IMR-90 (cell line): ENCODE results near the gene ASTN2. TPM values are rescaled to one million over a fixed set of nuclear protein-coding genes. Genes with fewer than 3 reads are reported as not detected.
A peak's percentile ranks its signal among the peaks of the same experiment; 100 is the strongest.

Experiments used
- ATAC-seq: fragments of 200-7000 bp; cut with Tn5 transposase; 2 replicates; pipeline ENCODE4 v1.9.1; 2020; ENCODE audit warnings: low read depth, mild to moderate bottlenecking, moderate library complexity
- BruUV-seq: library from RNA; stranded (reverse); fragments of 400-500 nt; replicated peaks from 2 replicates; lab custom pipeline; 2021; lab: Mats Ljungman, UMichigan
- CTCF ChIA-PET: fragments of 300-600 bp; formaldehyde crosslinking; extraction: SDS; loops from one replicate; lab custom pipeline; 2021; ENCODE audit warnings: antibody characterized with exemption; lab: Yijun Ruan, JAX
- POLR2A ChIA-PET: fragments of 300-600 bp; sonication (Branson Sonifier 250); formaldehyde crosslinking; loops from one replicate; lab custom pipeline; 2022; ENCODE audit warnings: antibody characterized with exemption; ENCODE audit not compliant: unreplicated experiment; lab: Charles Lee
- DNase-seq: peaks from one replicate; pipeline ENCODE4 v3.0.0; 2013
- H2AFZ ChIP-seq: replicated peaks from 2 replicates; pipeline ENCODE3; 2013; ENCODE audit warnings: low read length, mild to moderate bottlenecking; ENCODE audit not compliant: poor library complexity
- H2AK5ac ChIP-seq: 2 replicates; pipeline ENCODE4 v1.6.1; 2013; ENCODE audit warnings: low read depth, low read length, inconsistent platforms
- H2AK9ac ChIP-seq: replicated peaks from 2 replicates; pipeline ENCODE3; 2013; ENCODE audit warnings: mild to moderate bottlenecking, low read depth, low read length, moderate library complexity; ENCODE audit not compliant: poor library complexity
- H2BK120ac ChIP-seq: 2 replicates; pipeline ENCODE4 v1.6.1; 2013; ENCODE audit warnings: low read depth, low read length, inconsistent platforms
- H2BK15ac ChIP-seq: 3 replicates; pipeline ENCODE4 v1.6.1; 2013; ENCODE audit warnings: low read depth, low read length, inconsistent platforms
- H2BK20ac ChIP-seq: 2 replicates; pipeline ENCODE4 v1.6.1; 2013; ENCODE audit warnings: low read depth, mild to moderate bottlenecking, inconsistent platforms, low read length, moderate library complexity
- H2BK5ac ChIP-seq: 2 replicates; pipeline ENCODE4 v1.6.1; 2013; ENCODE audit warnings: mild to moderate bottlenecking, low read depth, low read length, inconsistent platforms; ENCODE audit not compliant: poor library complexity, severe bottlenecking
- H3K14ac ChIP-seq: replicated peaks from 2 replicates; pipeline ENCODE4 v1.6.1; 2013; ENCODE audit warnings: low read depth, low read length, inconsistent platforms
- H3K18ac ChIP-seq: 2 replicates; pipeline ENCODE4 v1.6.1; 2013; ENCODE audit warnings: low read depth, low read length, control low read depth
- H3K23ac ChIP-seq: 2 replicates; pipeline ENCODE4 v1.6.1; 2013; ENCODE audit warnings: low read depth, low read length, inconsistent platforms
- H3K27ac ChIP-seq: 2 replicates; pipeline ENCODE4 v1.5.1; 2013; ENCODE audit warnings: mild to moderate bottlenecking, control low read depth, low read length; ENCODE audit not compliant: insufficient read depth
- H3K27me3 ChIP-seq: 2 replicates; pipeline ENCODE4 v1.6.1; 2013; ENCODE audit warnings: low read length; ENCODE audit not compliant: control insufficient read depth, insufficient read depth
- H3K36me3 ChIP-seq: 2 replicates; pipeline ENCODE4 v1.6.1; 2013; ENCODE audit warnings: low read length, mixed read lengths; ENCODE audit not compliant: control insufficient read depth, insufficient read depth
- H3K4ac ChIP-seq: 2 replicates; pipeline ENCODE4 v1.6.1; 2013; ENCODE audit warnings: low read depth, low read length, inconsistent platforms
- H3K4me1 ChIP-seq: 2 replicates; pipeline ENCODE4 v1.6.1; 2013; ENCODE audit warnings: low read length, mixed read lengths; ENCODE audit not compliant: control insufficient read depth, insufficient read depth
- H3K4me2 ChIP-seq: 2 replicates; pipeline ENCODE4 v1.6.1; 2013; ENCODE audit warnings: low read depth, mild to moderate bottlenecking, control low read depth, low read length, moderate library complexity
- H3K4me3 ChIP-seq: 2 replicates; pipeline ENCODE4 v1.5.1; 2013; ENCODE audit warnings: low read depth, mild to moderate bottlenecking, control low read depth, low read length, moderate library complexity; ENCODE audit not compliant: insufficient read depth
- H3K56ac ChIP-seq: 2 replicates; pipeline ENCODE4 v1.6.1; 2013; ENCODE audit warnings: low read length, inconsistent platforms; ENCODE audit not compliant: insufficient read depth; ENCODE audit errors: extremely low read depth
- H3K79me1 ChIP-seq, 2 experiments: 2 replicates each; pipeline ENCODE4 v1.6.1; 2013; ENCODE audit warnings: low read length in 2 of 2, inconsistent platforms in 1 of 2, low read depth in 1 of 2
- H3K9ac ChIP-seq: 2 replicates; pipeline ENCODE4 v1.6.1; 2013; ENCODE audit warnings: low read depth, low read length, control low read depth
- H3K9me1 ChIP-seq: 2 replicates; pipeline ENCODE4 v1.6.1; 2013; ENCODE audit warnings: low read length, inconsistent platforms; ENCODE audit not compliant: insufficient read depth
- H3K9me3 ChIP-seq: 2 replicates; pipeline ENCODE4 v1.6.1; 2013; ENCODE audit warnings: low read length; ENCODE audit not compliant: control insufficient read depth, insufficient read depth
- H4K20me1 ChIP-seq: 2 replicates; pipeline ENCODE4 v1.6.1; 2013; ENCODE audit warnings: low read length, inconsistent platforms; ENCODE audit not compliant: insufficient read depth
- H4K5ac ChIP-seq: 2 replicates; pipeline ENCODE4 v1.6.1; 2013; ENCODE audit warnings: mild to moderate bottlenecking, low read depth, low read length, control low read depth
- H4K8ac ChIP-seq, 2 experiments: 2 replicates each; pipeline ENCODE4 v1.6.1; 2013; ENCODE audit warnings: low read depth in 2 of 2, low read length in 2 of 2, control low read depth in 1 of 2, inconsistent platforms in 1 of 2
- H4K91ac ChIP-seq: 2 replicates; pipeline ENCODE4 v1.6.1; 2013; ENCODE audit warnings: low read depth, low read length, inconsistent platforms; ENCODE audit not compliant: insufficient read depth
- CTCF ChIP-seq: conservative IDR thresholded peaks from 2 replicates; pipeline ENCODE4 v1.5.1; 2012; ENCODE audit warnings: mild to moderate bottlenecking, low read depth, low read length, improper control_type of control experiment
- NFE2L2 ChIP-seq: fragments of 150-350 bp; IDR thresholded peaks from 2 replicates; pipeline ENCODE4 v1.6.1; 2016; ENCODE audit warnings: low read depth, mild to moderate bottlenecking, low read length
- WGBS, 2 experiments: methylation state at CpG; one replicate each; pipeline versions ENCODE4 v1.1.5 to v1.1.7; 2013; ENCODE audit warnings: missing lambda C conversion rate in 2 of 2; ENCODE audit not compliant: insufficient read length in 1 of 2; ENCODE audit errors: extremely low coverage in 2 of 2; 5-methylcytosine and 5-hydroxymethylcytosine counted together
- dilution Hi-C: fragments of 300-500 bp; cut with HindIII; formaldehyde crosslinking; loops from one replicate; pipeline ENCODE4 v1.14.3; 2018; ENCODE audit warnings: low sequenced_read_pairs; ENCODE audit not compliant: unreplicated experiment
- in situ Hi-C: fragments of 300-500 bp; cut with MboI; formaldehyde crosslinking; loops from 3 replicates; pipeline ENCODE4 v1.14.3; 2019; ENCODE audit warnings: low sequenced_read_pairs, inconsistent platforms, mixed read lengths
- intact Hi-C: fragments of 100-400 bp; cut with micrococcal nuclease; formaldehyde crosslinking; loops from 2 replicates; pipeline ENCODE4 v1.10.0; 2022
- polyA plus RNA-seq, 3 experiments: library from polyadenylated mRNA; depleted of rRNA; stranded (reverse); fragments of >200 nt; gene quantifications; 2 replicates each; pipeline ENCODE4 v1.2.3, GENCODE V29; 2012; ENCODE audit warnings: low replicate concordance in 1 of 3
- total RNA-seq: library from RNA; depleted of rRNA; stranded (reverse); fragments of >200 nt; gene quantifications from 2 replicates; pipeline ENCODE4 v1.2.3, GENCODE V29; 2012

Gene ASTN2
- total and polyA plus RNA-seq, 2 of the 4 experiments (the other 2 are of a cell fraction), result 3.8 to 6.8 TPM

DNA sequence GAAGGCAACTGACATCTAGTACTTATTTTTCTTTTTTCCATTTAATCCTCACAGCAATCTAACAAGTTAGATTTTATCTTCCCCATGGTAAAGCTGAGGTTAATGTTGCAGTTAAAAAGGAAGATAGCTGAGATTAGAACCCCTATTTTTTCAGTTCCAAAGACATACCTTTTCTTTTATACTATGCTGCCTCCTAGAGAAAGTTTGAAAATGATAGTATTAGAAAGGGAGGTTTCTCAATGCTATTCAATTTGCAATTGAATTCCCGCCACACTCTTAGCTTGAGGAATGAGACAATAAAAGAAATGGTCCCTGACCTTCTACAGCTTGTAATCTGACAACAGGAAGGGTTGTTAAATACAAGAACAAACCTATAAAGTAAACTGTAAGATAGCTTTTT, 923.6 kb downstream of the ASTN2 start:
- Histone ChIP-seq H3K9me3 (no peaks in the 10 kb centered on the region), H4K8ac (no peak overlapping the region), H3K9me1 (no peaks in the 10 kb centered on the region), H4K20me1 (no peaks in the 10 kb centered on the region), H2AK5ac (no peak overlapping the region), H3K23ac (no peak overlapping the region), H2BK20ac (no peak overlapping the region), H3K79me1 (no peaks in the 10 kb centered on the region), H2BK5ac (no peak overlapping the region), H3K14ac (no peak overlapping the region), H2AFZ (no peak overlapping the region), H3K27ac (no peak overlapping the region), H3K36me3 (no peaks in the 10 kb centered on the region), H2AK9ac (no peak overlapping the region), H3K4me1 (peaks cover 4% of the 10 kb centered on the region; the same call in 1 of the 2 replicates), H3K18ac (no peak overlapping the region), H2BK15ac (no peak overlapping the region), H3K4me2 (no peak overlapping the region), H4K5ac (no peak overlapping the region), H3K4me3 (no peak overlapping the region), H3K56ac (no peak overlapping the region), H3K9ac (no peak overlapping the region), H3K27me3 (no peaks in the 10 kb centered on the region), H2BK120ac (no peak overlapping the region), H4K91ac (no peak overlapping the region), H3K4ac (no peak overlapping the region)
- no TSS peak for BruUV-seq
- dilution Hi-C loops (no loop called here), intact Hi-C loops (no loop called here), in situ Hi-C loops (no loop called here)
- POLR2A ChIA-PET, result interaction anchor here (0.6 kb wide), 2 partner anchors 12 to 81 kb away, joined by 5 to 29 read pairs; no protein-coding TSS in a partner anchor
- WGBS, 2 experiments, result no CpG with 5 or more reads among the region's 1 CpG
- CTCF ChIA-PET, result interaction anchor here (0.6 to 1.5 kb wide), 2 partner anchors 81 to 230 kb away, joined by 4 to 5 read pairs; no protein-coding TSS in a partner anchor
- TF ChIP-seq CTCF, result 0 out of 2 replicates have a peak, but pooled peaks have one; percentile 19
- TF ChIP-seq NFE2L2, result no peak
- ATAC-seq (peak; percentile 32; the same call in 1 of the 2 replicates), DNase-seq (no peak)
